Right cardiac atrium (tissue), 5 donors: ENCODE data around the gene MARK3. TPM values are rescaled to one million over a fixed set of nuclear protein-coding genes. Genes with fewer than 3 reads are reported as not detected.

ENCODE experiments used
- ATAC-seq, 2 donors: fragments of 200-7000 bp; cut with Tn5 transposase; one replicate each; pipeline versions ENCODE4 v1.8.0 to v1.9.1; 2020; ENCODE audit warnings: moderate library complexity in 2 of 2, mild to moderate bottlenecking in 1 of 2
- DNase-seq, 3 donors: peaks; one replicate each; pipeline ENCODE4 v3.0.0-alpha.2; 2020
- H3K27ac ChIP-seq: one replicate; pipeline ENCODE4 v1.5.1; 2013; ENCODE audit warnings: mild to moderate bottlenecking, low read length, control low read depth, moderate library complexity
- H3K27me3 ChIP-seq: one replicate; pipeline ENCODE4 v1.6.1; 2013; ENCODE audit not compliant: control insufficient read depth, insufficient read depth
- H3K4me1 ChIP-seq: one replicate; pipeline ENCODE4 v1.6.1; 2013; ENCODE audit warnings: low read length; ENCODE audit not compliant: control insufficient read depth, insufficient read depth
- H3K4me3 ChIP-seq: one replicate; pipeline ENCODE4 v1.5.1; 2013; ENCODE audit warnings: low read length, control low read depth
- H3K9me3 ChIP-seq: one replicate; pipeline ENCODE4 v1.6.1; 2013; ENCODE audit warnings: low read length; ENCODE audit not compliant: control insufficient read depth
- WGBS: extraction: QIAGEN DNeasy Blood & Tissue Kit; methylation state at CpG from one replicate; pipeline ENCODE4 v1.1.7; 2013; 5-methylcytosine and 5-hydroxymethylcytosine counted together
- intact Hi-C, 4 donors: fragments of 100-400 bp; cut with DNase I; formaldehyde crosslinking; loops; one replicate each; pipeline versions ENCODE4 v1.11.0 to v1.14.0; 2022 to 2023
- polyA plus RNA-seq: library from polyadenylated mRNA; stranded (reverse); fragments of 200-250 nt; gene quantifications from one replicate; pipeline ENCODE4 v1.2.3, GENCODE V29; 2013
- total RNA-seq, 4 donors: library from RNA; stranded (reverse); fragmentation: NEBNext Ultra II Directional; extraction: Animal tissue kit (Norgen Biotek cat#: 25700); gene quantifications; one replicate each; pipeline ENCODE4 v1.2.1, GENCODE V29; 2021
- donor health status: healthy with polysubstance abuse.
- donor health status: DM: no; HTN: yes; CAD: no.
- donor health status: DM: no; HTN: no; CAD: no.
- donor health status: DM: no; HTN: yes; CAD: no; lungs with severe emphysema.
- donor health status: DM: yes; HTN: yes; CAD: no.

MARK3 gene
- total and polyA plus RNA-seq, 5 donors: 79.4 to 105 (median 92.9) TPM

GRCh38 chr14:103421556-103421955 lies 36.3 kb downstream of the MARK3 start:
- no peak for ATAC-seq
- intact Hi-C loops: no loop called here
- no peaks in the 10 kb centered on the region for H3K9me3 ChIP-seq
- DNase-seq: no peak
- H3K27me3 ChIP-seq: no peaks in the 10 kb centered on the region
- WGBS: 87% methylated on average over 3 of the region's 3 CpGs
- H3K27ac ChIP-seq: no peak overlapping the region
- no peak overlapping the region for H3K4me3 ChIP-seq
- peaks cover 6% of the 10 kb centered on the region for H3K4me1 ChIP-seq

- no peak for DNase-seq
- Histone ChIP-seq H3K4me1 (peaks cover 5% of the 10 kb centered on the region), H3K9me3 (no peaks in the 10 kb centered on the region), H3K27me3 (no peaks in the 10 kb centered on the region), H3K27ac (peak overlapping the region; percentile 36), H3K4me3 (no peak overlapping the region)
- intact Hi-C loops: no loop called here
- WGBS: 56% methylated on average over 1 of the region's 1 CpG
- ATAC-seq: peak; percentile 44 to 50
Measured at GRCh38 chr14:103423050-103423461, 37.8 kb downstream of the MARK3 start.

- H3K4me1 ChIP-seq: peaks cover 7% of the 10 kb centered on the region
- H3K27ac ChIP-seq: peak overlapping the region; percentile 78
- no peaks in the 10 kb centered on the region for H3K27me3 ChIP-seq
- 53% methylated on average over 3 of the region's 3 CpGs for WGBS
- DNase-seq: no peak
- peak; percentile 62 to 78 for ATAC-seq
- intact Hi-C loops: no loop called here
- no peaks in the 10 kb centered on the region for H3K9me3 ChIP-seq
- no peak overlapping the region for H3K4me3 ChIP-seq
Measured at GRCh38 chr14:103427485-103428443, 42.5 kb downstream of the MARK3 start.

- ATAC-seq (no peak), DNase-seq (no peak)
- H3K4me1 ChIP-seq: peaks cover 7% of the 10 kb centered on the region
- intact Hi-C loops: no loop called here
- H3K27ac ChIP-seq: no peak overlapping the region
- H3K9me3 ChIP-seq: no peaks in the 10 kb centered on the region
- no peaks in the 10 kb centered on the region for H3K27me3 ChIP-seq
- WGBS: 67% methylated on average over 3 of the region's 3 CpGs
- no peak overlapping the region for H3K4me3 ChIP-seq
Measured at GRCh38 chr14:103428723-103429556, 43.7 kb downstream of the MARK3 start.

- Histone ChIP-seq H3K4me3 (no peak overlapping the region), H3K27me3 (no peaks in the 10 kb centered on the region), H3K27ac (no peak overlapping the region), H3K9me3 (no peaks in the 10 kb centered on the region), H3K4me1 (peaks cover 9% of the 10 kb centered on the region)
- WGBS: 87% methylated on average over 3 of the region's 3 CpGs
- ATAC-seq (no peak), DNase-seq (no peak)
- intact Hi-C loops: no loop called here
Measured at GRCh38 chr14:103430358-103430757, 45.1 kb downstream of the MARK3 start.

GRCh38 chr14:103432627-103433026 lies 47.4 kb downstream of the MARK3 start:
- intact Hi-C loops: no loop called here
- Histone ChIP-seq H3K4me3 (no peak overlapping the region), H3K9me3 (no peaks in the 10 kb centered on the region), H3K4me1 (peaks cover 6% of the 10 kb centered on the region), H3K27me3 (no peaks in the 10 kb centered on the region), H3K27ac (no peak overlapping the region)
- WGBS: 94% methylated on average over 4 of the region's 4 CpGs
- DNase-seq (no peak), ATAC-seq (no peak)

GRCh38 chr14:103433916-103434563 lies 48.8 kb downstream of the MARK3 start:
- DNase-seq (no peak), ATAC-seq (no peak)
- intact Hi-C loops: no loop called here
- Histone ChIP-seq H3K27ac (no peak overlapping the region), H3K4me1 (peaks cover 4% of the 10 kb centered on the region), H3K9me3 (no peaks in the 10 kb centered on the region), H3K27me3 (no peaks in the 10 kb centered on the region), H3K4me3 (no peak overlapping the region)
- 91% methylated on average over 10 of the region's 10 CpGs for WGBS

- H3K4me1 ChIP-seq: peaks cover 4% of the 10 kb centered on the region
Measured at GRCh38 chr14:103434868-103435442, 49.7 kb downstream of the MARK3 start.

GRCh38 chr14:103436533-103436932 lies 51.3 kb downstream of the MARK3 start:
- Histone ChIP-seq H3K4me3 (no peak overlapping the region), H3K9me3 (no peaks in the 10 kb centered on the region), H3K4me1 (peaks cover 4% of the 10 kb centered on the region), H3K27me3 (no peaks in the 10 kb centered on the region), H3K27ac (no peak overlapping the region)
- intact Hi-C loops: no loop called here
- ATAC-seq: no peak
- no peak for DNase-seq
- WGBS: 89% methylated on average over 5 of the region's 5 CpGs

More at GRCh38 chr14:103434868-103435442, 49.7 kb downstream of the MARK3 start:
- Histone ChIP-seq H3K4me3 (no peak overlapping the region), H3K27ac (peak overlapping the region; percentile 55), H3K27me3 (no peaks in the 10 kb centered on the region), H3K9me3 (no peaks in the 10 kb centered on the region)
- peak; percentile 58 to 80 for ATAC-seq
- intact Hi-C loops: no loop called here
- no peak for DNase-seq
- WGBS: 63% methylated on average over 6 of the region's 6 CpGs

GRCh38 chr14:103442288-103442687 lies 57.1 kb downstream of the MARK3 start:
- no peaks in the 10 kb centered on the region for H3K27me3 ChIP-seq
- H3K9me3 ChIP-seq: no peaks in the 10 kb centered on the region
- DNase-seq (no peak), ATAC-seq (no peak)
- intact Hi-C loops: loop anchor here in 2 of 4 donors (10.0 kb wide), 1 partner anchor 47 kb away; no protein-coding TSS in a partner anchor
- no peak overlapping the region for H3K27ac ChIP-seq
- no peak overlapping the region for H3K4me3 ChIP-seq
- WGBS: 92% methylated on average over 6 of the region's 6 CpGs
- H3K4me1 ChIP-seq: no peaks in the 10 kb centered on the region
